Ureter (tissue), 1 donor: Measurements from ENCODE around the gene TMEM40. TPM values are rescaled to one million over a fixed set of nuclear protein-coding genes. Genes with fewer than 3 reads are reported as not detected.
"Not testable (repeated sequence)": the region's sequence is repeated elsewhere in the genome, so short reads cannot be mapped to it uniquely, and the experiment has no call there.

Experiments
- DNase-seq: peaks from one replicate; pipeline ENCODE4 v3.0.0-alpha.2; 2020; ENCODE audit warnings: low spot score
- total RNA-seq: library from RNA; stranded (reverse); gene quantifications from one replicate; pipeline ENCODE4 v1.2.4, GENCODE V29; 2023
- donor health status: DM: yes; HTN: yes; CAD: no.

TMEM40 gene
- total RNA-seq, 1 donor from 2014 or later: 63.3 TPM

GRCh38 chr3:12775970-12776369 lies 16.9 kb upstream of the TMEM40 start:
- not testable (repeated sequence) for DNase-seq

GRCh38 chr3:12775226-12775625 lies 16.2 kb upstream of the TMEM40 start:
- DNase-seq: no peak

GRCh38 chr3:12774619-12775018 lies 15.6 kb upstream of the TMEM40 start:
- no peak for DNase-seq

- DNase-seq: no peak
Observed at GRCh38 chr3:12773710-12774086, 14.6 kb upstream of the TMEM40 start.

- no peak for DNase-seq
Observed at GRCh38 chr3:12773030-12773709, 14.1 kb upstream of the TMEM40 start.

- no peak for DNase-seq
Observed at GRCh38 chr3:12772462-12772861, 13.4 kb upstream of the TMEM40 start.

GRCh38 chr3:12771236-12771635 lies 12.2 kb upstream of the TMEM40 start:
- DNase-seq: no peak

GRCh38 chr3:12769761-12770160 lies 10.7 kb upstream of the TMEM40 start:
- DNase-seq: no peak

- no peak for DNase-seq
Observed at GRCh38 chr3:12768579-12769527, 9.8 kb upstream of the TMEM40 start.

GRCh38 chr3:12766541-12766940 lies 7.5 kb upstream of the TMEM40 start:
- no peak for DNase-seq

GRCh38 chr3:12764171-12764776 lies 5.2 kb upstream of the TMEM40 start:
- no peak for DNase-seq

GRCh38 chr3:12759693-12760565 lies 870 bp upstream of the TMEM40 start:
- DNase-seq: peak; percentile 53

GRCh38 chr3:12758025-12758781 lies 856 bp downstream of the TMEM40 start:
- peak; percentile 52 for DNase-seq

GRCh38 chr3:12756635-12757034 lies 2.4 kb downstream of the TMEM40 start:
- DNase-seq: no peak

- DNase-seq: no peak
Observed at GRCh38 chr3:12756175-12756574, 2.9 kb downstream of the TMEM40 start.

GRCh38 chr3:12755754-12756153 lies 3.3 kb downstream of the TMEM40 start:
- no peak for DNase-seq

- no peak for DNase-seq
Observed at GRCh38 chr3:12754313-12754712, 4.7 kb downstream of the TMEM40 start.

- DNase-seq: peak; percentile 75
Observed at GRCh38 chr3:12753275-12754028, 5.6 kb downstream of the TMEM40 start.

GRCh38 chr3:12752809-12753208 lies 6.2 kb downstream of the TMEM40 start:
- no peak for DNase-seq

- DNase-seq: no peak
Observed at GRCh38 chr3:12752102-12752501, 7.0 kb downstream of the TMEM40 start.
